MM.1S (cell line): ENCODE measurements around the gene SSBP3.
A peak's percentile ranks its signal among the peaks of the same experiment; 100 is the strongest.

Source experiments
- DNase-seq: peaks from one replicate; pipeline ENCODE4 v3.0.0-alpha.2; 2015
- H2AFZ ChIP-seq: fragments of 300-600 bp; sonication (generic); 2 replicates; pipeline ENCODE4 v1.6.0; 2016; ENCODE audit warnings: antibody characterized with exemption, low read length
- H3F3A ChIP-seq: fragments of 300-600 bp; sonication (generic); 2 replicates; pipeline ENCODE4 v1.6.1; 2016; ENCODE audit warnings: mild to moderate bottlenecking, antibody characterized with exemption, low read length, moderate library complexity, mixed read lengths; ENCODE audit not compliant: insufficient read depth
- H3K27ac ChIP-seq: fragments of 300-600 bp; sonication (generic); 2 replicates; pipeline ENCODE4 v1.5.1; 2016; ENCODE audit warnings: mild to moderate bottlenecking, low read length
- H3K27me3 ChIP-seq: fragments of 300-600 bp; sonication (generic); replicated peaks from 2 replicates; pipeline ENCODE4 v1.6.0; 2016; ENCODE audit warnings: low read length; ENCODE audit not compliant: insufficient read depth
- H3K36me3 ChIP-seq: fragments of 300-600 bp; sonication (generic); replicated peaks from 2 replicates; pipeline ENCODE4 v1.6.1; 2016; ENCODE audit warnings: mild to moderate bottlenecking, low read length, mixed read lengths; ENCODE audit not compliant: insufficient read depth
- H3K4me1 ChIP-seq: fragments of 300-600 bp; sonication (generic); 2 replicates; pipeline ENCODE4 v1.6.1; 2016; ENCODE audit warnings: low read length, mixed read lengths
- H3K4me2 ChIP-seq: fragments of 300-600 bp; sonication (generic); 2 replicates; pipeline ENCODE4 v1.6.0; 2016; ENCODE audit warnings: low read depth, low read length
- H3K4me3 ChIP-seq: fragments of 300-600 bp; sonication (generic); 2 replicates; pipeline ENCODE4 v1.5.1; 2016; ENCODE audit warnings: low read length, mixed read lengths
- H3K79me2 ChIP-seq: fragments of 300-600 bp; sonication (generic); 2 replicates; pipeline ENCODE4 v1.6.1; 2016; ENCODE audit warnings: mixed run types, low read length, mixed read lengths
- H3K9ac ChIP-seq: fragments of 300-600 bp; sonication (generic); 2 replicates; pipeline ENCODE4 v1.6.1; 2016; ENCODE audit warnings: low read length, mixed read lengths
- H3K9me2 ChIP-seq: fragments of 300-600 bp; sonication (generic); replicated peaks from 2 replicates; pipeline ENCODE4 v1.6.1; 2016; ENCODE audit warnings: mild to moderate bottlenecking, low read length, mixed read lengths; ENCODE audit not compliant: insufficient read depth
- H3K9me3 ChIP-seq: fragments of 300-600 bp; sonication (generic); replicated peaks from 2 replicates; pipeline ENCODE4 v1.6.1; 2016; ENCODE audit warnings: mild to moderate bottlenecking, low read length, mixed read lengths; ENCODE audit not compliant: insufficient read depth
- H4K20me1 ChIP-seq: fragments of 300-600 bp; sonication (generic); 2 replicates; pipeline ENCODE4 v1.6.1; 2016; ENCODE audit warnings: mild to moderate bottlenecking, low read length, moderate library complexity, mixed read lengths; ENCODE audit not compliant: insufficient read depth
- CTCF ChIP-seq: fragments of 300-600 bp; sonication (generic); IDR thresholded peaks from 2 replicates; pipeline ENCODE4 v1.5.1; 2016; ENCODE audit warnings: antibody characterized with exemption, low read length, mixed read lengths
- EZH2 ChIP-seq: fragments of 300-600 bp; sonication (generic); optimal IDR thresholded peaks from 2 replicates; pipeline ENCODE3; 2017; ENCODE audit warnings: low read depth, mild to moderate bottlenecking, antibody characterized with exemption, low read length, mixed read lengths
- EZH2phosphoT487 ChIP-seq: fragments of 300-600 bp; sonication (generic); IDR thresholded peaks from 2 replicates; pipeline ENCODE4 v1.6.1; 2018; ENCODE audit warnings: antibody characterized with exemption, low read length

The SSBP3 gene

GRCh38 chr1:54277451-54278341, 128.5 kb downstream of the SSBP3 start:
- peak; percentile 50 for DNase-seq

GRCh38 chr1:54276617-54277450, 129.4 kb downstream of the SSBP3 start:
- peaks cover 14% of the 10 kb centered on the region for H3K4me1 ChIP-seq
- no peaks in the 10 kb centered on the region for H3K36me3 ChIP-seq

More at GRCh38 chr1:54277451-54278341, 128.5 kb downstream of the SSBP3 start:
- TF ChIP-seq EZH2: no peak
- TF ChIP-seq CTCF: no peak
- no peak for TF ChIP-seq EZH2phosphoT487
- Histone ChIP-seq H3K79me2 (peaks cover 7% of the 10 kb centered on the region), H3K4me3 (0 out of 2 replicates have a peak overlapping the region, but pooled peaks have one; percentile 19), H3K9ac (no peak overlapping the region), H3K4me2 (peak overlapping the region; percentile 66), H3K9me2 (no peaks in the 10 kb centered on the region), H2AFZ (no peak overlapping the region), H3K4me1 (peaks cover 14% of the 10 kb centered on the region), H3K36me3 (no peaks in the 10 kb centered on the region), H3K9me3 (no peaks in the 10 kb centered on the region), H3F3A (peaks cover 7% of the 10 kb centered on the region), H3K27ac (peak overlapping the region; percentile 54; the same call in 1 of the 2 replicates), H3K27me3 (no peaks in the 10 kb centered on the region), H4K20me1 (no peaks in the 10 kb centered on the region)

GRCh38 chr1:54275349-54275748, 130.8 kb downstream of the SSBP3 start:
- Histone ChIP-seq H3K4me3 (no peak overlapping the region), H4K20me1 (no peaks in the 10 kb centered on the region), H3K27me3 (no peaks in the 10 kb centered on the region), H3F3A (peaks cover 7% of the 10 kb centered on the region), H3K9me3 (no peaks in the 10 kb centered on the region), H3K36me3 (no peaks in the 10 kb centered on the region), H2AFZ (no peak overlapping the region), H3K27ac (no peak overlapping the region), H3K9ac (no peak overlapping the region), H3K79me2 (peaks cover 7% of the 10 kb centered on the region), H3K9me2 (no peaks in the 10 kb centered on the region), H3K4me2 (no peak overlapping the region), H3K4me1 (peaks cover 14% of the 10 kb centered on the region)
- TF ChIP-seq EZH2phosphoT487 (no peak), CTCF (no peak), EZH2 (no peak)
- no peak for DNase-seq

More at GRCh38 chr1:54276617-54277450, 129.4 kb downstream of the SSBP3 start:
- DNase-seq: no peak
- no peaks in the 10 kb centered on the region for H3K9me3 ChIP-seq
- H3K79me2 ChIP-seq: peaks cover 7% of the 10 kb centered on the region
- H3F3A ChIP-seq: peaks cover 7% of the 10 kb centered on the region
- H3K4me2 ChIP-seq: peak overlapping the region; percentile 66; the same call in 1 of the 2 replicates
- peak overlapping the region; percentile 54; the same call in 1 of the 2 replicates for H3K27ac ChIP-seq
- H2AFZ ChIP-seq: no peak overlapping the region
- TF ChIP-seq EZH2 (no peak), CTCF (no peak), EZH2phosphoT487 (no peak)
- no peaks in the 10 kb centered on the region for H4K20me1 ChIP-seq
- no peak overlapping the region for H3K4me3 ChIP-seq
- H3K9ac ChIP-seq: no peak overlapping the region
- H3K9me2 ChIP-seq: no peaks in the 10 kb centered on the region
- no peaks in the 10 kb centered on the region for H3K27me3 ChIP-seq
